NK-92 (cell line): ENCODE data around the gene ASIC4.
A peak's percentile ranks its signal among the peaks of the same experiment; 100 is the strongest.

ENCODE experiments used
- DNase-seq: peaks from one replicate; lab custom pipeline; 2025; ENCODE audit not compliant: unreplicated experiment; lab: John Stamatoyannopoulos, UW

Gene ASIC4

GRCh38 chr2:219496825-219497494 is 17.3 kb upstream of the ASIC4 start:
- DNase-seq: no peak

GRCh38 chr2:219497495-219498279 is 16.6 kb upstream of the ASIC4 start:
- no peak for DNase-seq

- peak; percentile 24 for DNase-seq
These were observed 15.8 kb upstream of the ASIC4 start, which contains the start of gene GMPPA for GRCh38 chr2:219498280-219499057. TSS of gene GMPPA (plus strand) at chr2:219498891. CDS start at chr2:219499976, 1,085 bp downstream.

- DNase-seq: no peak
These were observed 15.3 kb upstream of the ASIC4 start for GRCh38 chr2:219499058-219499307.

- no peak for DNase-seq
These were observed 14.7 kb upstream of the ASIC4 start for GRCh38 chr2:219499555-219499954.

GRCh38 chr2:219500135-219500534 is 14.1 kb upstream of the ASIC4 start:
- no peak for DNase-seq

- DNase-seq: no peak
These were observed 12.4 kb upstream of the ASIC4 start for GRCh38 chr2:219501849-219502248.

- no peak for DNase-seq
These were observed 11.7 kb upstream of the ASIC4 start for GRCh38 chr2:219502618-219503017.

GRCh38 chr2:219505585-219505984 is 8.7 kb upstream of the ASIC4 start:
- no peak for DNase-seq

GRCh38 chr2:219506153-219506801 is 8.0 kb upstream of the ASIC4 start:
- no peak for DNase-seq

- DNase-seq: no peak
These were observed 7.3 kb upstream of the ASIC4 start for GRCh38 chr2:219506802-219507526.

- DNase-seq: no peak
These were observed 6.5 kb upstream of the ASIC4 start for GRCh38 chr2:219507581-219508443.

GRCh38 chr2:219508444-219508734 is 5.9 kb upstream of the ASIC4 start:
- no peak for DNase-seq

GRCh38 chr2:219508971-219509779 is 5.1 kb upstream of the ASIC4 start:
- DNase-seq: no peak

- no peak for DNase-seq
These were observed 4.3 kb upstream of the ASIC4 start for GRCh38 chr2:219509780-219510511.

- DNase-seq: no peak
These were observed 3.7 kb upstream of the ASIC4 start for GRCh38 chr2:219510512-219511135.

- DNase-seq: no peak
These were observed 2.5 kb upstream of the ASIC4 start for GRCh38 chr2:219511547-219512325.
